Measurements from ENCODE around the gene LIMK2. TPM values are rescaled to one million over a fixed set of nuclear protein-coding genes. Genes with fewer than 3 reads are reported as not detected.

The LIMK2 gene
- total and polyA plus RNA-seq, 10 of the 15 experiments (the other 5 are each of a cell fraction or from before 2014, with no cell fraction given), result 2.9 to 40.4 (median 26.7) TPM

DNA sequence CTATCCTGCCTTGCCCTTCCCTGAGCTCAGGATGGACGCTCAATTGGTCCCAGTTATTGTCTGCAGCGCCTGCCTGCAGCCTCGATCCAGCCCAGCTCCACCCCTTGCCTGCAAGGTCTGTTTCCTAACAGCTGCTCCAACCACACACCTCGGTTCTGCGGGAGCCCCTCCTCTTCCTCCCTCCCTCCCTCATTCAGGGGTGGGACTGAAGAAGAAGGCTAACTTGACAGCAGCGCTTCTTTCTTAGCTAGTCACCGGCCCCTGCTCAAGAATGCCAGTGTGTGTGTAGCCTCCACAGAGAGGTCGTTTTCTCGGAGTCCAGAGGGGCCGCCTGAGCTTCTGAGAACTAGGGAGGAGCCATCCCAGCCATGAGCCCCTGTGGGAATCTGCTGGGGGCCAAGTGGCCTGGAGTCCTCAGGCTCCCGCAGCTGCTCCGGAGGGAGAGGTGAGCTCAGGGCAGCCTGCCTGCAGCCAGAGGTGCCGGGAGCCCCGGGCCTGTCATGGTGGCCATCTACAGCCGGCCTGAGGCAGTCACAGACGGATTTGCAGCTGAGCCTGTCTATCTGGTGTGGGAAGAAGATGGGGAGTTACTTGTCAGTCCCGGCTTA lies 36.1 kb downstream of the LIMK2 start:
- no peak for FAIRE-seq
- ChIA-PET SMC1A (ENCODE audit: uncharacterized antibody, unreplicated experiment) (interaction anchor here (1.1 to 1.4 kb wide), 2 partner anchors 17 to 44 kb away, joined by 3 to 4 read pairs; partner anchors contain the start of gene PIK3IP1), POLR2A (no interaction called here), CTCF (interaction anchor here (3.0 kb wide), 1 partner anchor 25 kb away, joined by 12 read pairs; no protein-coding TSS in a partner anchor), RAD21 (ENCODE audit: unreplicated experiment) (no interaction called here)
- peak overlapping the region; percentile 26; the same call in 1 of the 2 replicates for H3K4me2 ChIP-seq (ENCODE audit: control insufficient read depth, insufficient read depth)
- intact Hi-C loops (cut with micrococcal nuclease; ENCODE audit: unreplicated experiment) (no loop called here), in situ Hi-C loops (cut with MboI) (no loop called here)
- no peaks in the 10 kb centered on the region for H3K9me3 ChIP-seq (replicated peaks; ENCODE audit: control insufficient read depth, insufficient read depth, low read length)
- 0 out of 2 replicates have a peak overlapping the region, but pooled peaks have one; percentile 10 for H2AFZ ChIP-seq (ENCODE audit: control insufficient read depth, low read depth, low read length)
- no peak for DNase-seq (ENCODE audit: low read depth, low spot score)
- 80% methylated on average over 17 of the region's 17 CpGs for whole genome bisulfite sequencing (ENCODE audit: insufficient coverage, insufficient replicate concordance, low lambda C conversion rate, missing lambda C conversion rate)
- no peaks in the 10 kb centered on the region; the same call in 1 of the 2 replicates for H4K20me1 ChIP-seq (ENCODE audit: control insufficient read depth, insufficient read depth)
- no peak overlapping the region for H3K27ac ChIP-seq (ENCODE audit: control insufficient read depth, insufficient read depth)
- peaks cover 8 to 17% of the 10 kb centered on the region in 2 experiments; a peak in 3 of 4 replicates for H3K36me3 ChIP-seq (ENCODE audit: control insufficient read depth in 2 of 2, insufficient read depth in 2 of 2, low read length in 1 of 2)
- no peaks in the 10 kb centered on the region for H3K27me3 ChIP-seq (replicated peaks in 1 of 2; ENCODE audit: control insufficient read depth in 2 of 2, insufficient read depth in 2 of 2, low read length in 1 of 2)
- no peaks in the 10 kb centered on the region for H3K4me1 ChIP-seq (ENCODE audit: control insufficient read depth, insufficient read depth, low read length)
- no peak overlapping the region for H3K4me3 ChIP-seq
- TF ChIP-seq CHD4 (IDR thresholded peaks at IDR 0.05) (no peak), POLR2A (IDR thresholded peaks at IDR 0.05; ENCODE audit: low read depth, low read length) (peak; percentile 46; the same call in 1 of the 2 replicates), RB1 (IDR thresholded peaks at IDR 0.05; ENCODE audit: borderline replicate concordance) (no peak), NFXL1 (IDR thresholded peaks at IDR 0.05; ENCODE audit: borderline replicate concordance) (no peak), RUNX3 (IDR thresholded peaks at IDR 0.05; ENCODE audit: low read length) (0 out of 2 replicates have a peak, but pooled peaks have one; percentile 17)
- TF ChIP-seq, protein P1, sequence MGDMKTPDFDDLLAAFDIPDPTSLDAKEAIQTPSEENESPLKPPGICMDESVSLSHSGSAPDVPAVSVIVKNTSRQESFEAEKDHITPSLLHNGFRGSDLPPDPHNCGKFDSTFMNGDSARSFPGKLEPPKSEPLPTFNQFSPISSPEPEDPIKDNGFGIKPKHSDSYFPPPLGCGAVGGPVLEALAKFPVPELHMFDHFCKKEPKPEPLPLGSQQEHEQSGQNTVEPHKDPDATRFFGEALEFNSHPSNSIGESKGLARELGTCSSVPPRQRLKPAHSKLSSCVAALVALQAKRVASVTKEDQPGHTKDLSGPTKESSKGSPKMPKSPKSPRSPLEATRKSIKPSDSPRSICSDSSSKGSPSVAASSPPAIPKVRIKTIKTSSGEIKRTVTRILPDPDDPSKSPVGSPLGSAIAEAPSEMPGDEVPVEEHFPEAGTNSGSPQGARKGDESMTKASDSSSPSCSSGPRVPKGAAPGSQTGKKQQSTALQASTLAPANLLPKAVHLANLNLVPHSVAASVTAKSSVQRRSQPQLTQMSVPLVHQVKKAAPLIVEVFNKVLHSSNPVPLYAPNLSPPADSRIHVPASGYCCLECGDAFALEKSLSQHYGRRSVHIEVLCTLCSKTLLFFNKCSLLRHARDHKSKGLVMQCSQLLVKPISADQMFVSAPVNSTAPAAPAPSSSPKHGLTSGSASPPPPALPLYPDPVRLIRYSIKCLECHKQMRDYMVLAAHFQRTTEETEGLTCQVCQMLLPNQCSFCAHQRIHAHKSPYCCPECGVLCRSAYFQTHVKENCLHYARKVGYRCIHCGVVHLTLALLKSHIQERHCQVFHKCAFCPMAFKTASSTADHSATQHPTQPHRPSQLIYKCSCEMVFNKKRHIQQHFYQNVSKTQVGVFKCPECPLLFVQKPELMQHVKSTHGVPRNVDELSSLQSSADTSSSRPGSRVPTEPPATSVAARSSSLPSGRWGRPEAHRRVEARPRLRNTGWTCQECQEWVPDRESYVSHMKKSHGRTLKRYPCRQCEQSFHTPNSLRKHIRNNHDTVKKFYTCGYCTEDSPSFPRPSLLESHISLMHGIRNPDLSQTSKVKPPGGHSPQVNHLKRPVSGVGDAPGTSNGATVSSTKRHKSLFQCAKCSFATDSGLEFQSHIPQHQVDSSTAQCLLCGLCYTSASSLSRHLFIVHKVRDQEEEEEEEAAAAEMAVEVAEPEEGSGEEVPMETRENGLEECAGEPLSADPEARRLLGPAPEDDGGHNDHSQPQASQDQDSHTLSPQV (IDR thresholded peaks at IDR 0.05), result no peak
- no peak; the same call in 2 of the 3 replicates for ATAC-seq
- no TSS peak for BruUV-seq (replicated peaks)
- H3K79me2 ChIP-seq (ENCODE audit: control insufficient read depth, insufficient read depth, low read length), result no peaks in the 10 kb centered on the region; the same call in none of the 2 replicates
- H3K9ac ChIP-seq (ENCODE audit: control insufficient read depth, insufficient read depth, low read length), result no peak overlapping the region

Measured in GM12878 (cell line).